ENCODE data around the gene RPL36. TPM values are rescaled to one million over a fixed set of nuclear protein-coding genes. Genes with fewer than 3 reads are reported as not detected.

Gene RPL36
- total RNA-seq, 1 experiment from 2014 or later = 1,504 TPM

DNA sequence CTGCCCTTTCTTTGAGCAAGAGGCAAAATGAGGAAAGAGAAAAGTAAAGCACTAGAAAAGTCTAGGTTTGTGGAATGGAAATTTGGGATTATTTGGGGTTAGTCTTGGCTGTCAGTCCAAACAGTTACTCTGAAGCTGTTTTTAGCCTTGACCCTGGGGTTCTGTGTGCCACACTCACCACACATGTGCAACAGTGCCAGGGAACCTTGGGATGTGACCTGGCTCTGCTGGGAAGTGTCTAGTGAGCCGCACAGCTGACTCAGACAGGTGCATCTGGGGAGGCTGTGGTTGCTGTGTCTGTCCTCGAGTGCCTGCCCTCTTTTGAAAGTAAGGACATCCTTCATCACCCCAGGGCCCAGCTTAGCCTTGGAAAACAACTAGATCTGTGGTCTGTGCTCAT, 25.6 kb upstream of the RPL36 start:
- H3K4me1 ChIP-seq (ENCODE audit: control insufficient read depth in 1 of 2, insufficient read depth in 2 of 2, low read length in 2 of 2) = no peaks in the 10 kb centered on the region; a peak in 2 of 4 replicates
- no peak overlapping the region for H2AFZ ChIP-seq (ENCODE audit: low read depth, low read length, poor library complexity, severe bottlenecking)
- TF ChIP-seq, protein P1, sequence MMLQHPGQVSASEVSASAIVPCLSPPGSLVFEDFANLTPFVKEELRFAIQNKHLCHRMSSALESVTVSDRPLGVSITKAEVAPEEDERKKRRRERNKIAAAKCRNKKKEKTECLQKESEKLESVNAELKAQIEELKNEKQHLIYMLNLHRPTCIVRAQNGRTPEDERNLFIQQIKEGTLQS (IDR thresholded peaks at IDR 0.05) = no peak
- TF ChIP-seq ZFX (IDR thresholded peaks at IDR 0.05) = no peak
- no peak for TF ChIP-seq FOSL1 (IDR thresholded peaks at IDR 0.05; ENCODE audit: low read depth)
- no peak for TF ChIP-seq SIN3A (IDR thresholded peaks at IDR 0.05; ENCODE audit: low read depth)
- TF ChIP-seq POLR2AphosphoS5 (IDR thresholded peaks at IDR 0.05; ENCODE audit: low read depth, low read length) = no peak
- no peaks in the 10 kb centered on the region for H3K27me3 ChIP-seq (ENCODE audit: insufficient read depth, low read length)
- no peaks in the 10 kb centered on the region for H3K9me3 ChIP-seq (ENCODE audit: control insufficient read depth in 1 of 2, insufficient read depth in 1 of 2, low read depth in 1 of 2, low read length in 2 of 2)
- ChIA-PET CTCF (interaction anchor here (0.8 kb wide), 1 partner anchor 22 kb away, joined by 3 read pairs; no protein-coding TSS in a partner anchor), POLR2A (no interaction called here), RAD21 (ENCODE audit: low non-redundant PET in 1 of 2, low total read pairs in 2 of 2, uncharacterized antibody in 2 of 2, unreplicated experiment in 2 of 2) (no interaction called here)
- H3K27ac ChIP-seq (ENCODE audit: low read depth, low read length) = no peak overlapping the region
- H3K9me2 ChIP-seq (ENCODE audit: insufficient read depth) = no peaks in the 10 kb centered on the region
- ATAC-seq (no peak), DNase-seq (ENCODE audit: low read depth, low spot score) (no peak)
- intact Hi-C loops (cut with micrococcal nuclease) = no loop called here
- H3K4me3 ChIP-seq (replicated peaks in 1 of 2; ENCODE audit: low read depth in 1 of 2, low read length in 2 of 2) = no peak overlapping the region
- H3K4me2 ChIP-seq (ENCODE audit: low read length) = no peak overlapping the region
- H4K20me1 ChIP-seq (ENCODE audit: insufficient read depth) = no peaks in the 10 kb centered on the region
- H3K79me2 ChIP-seq (ENCODE audit: insufficient read depth, low read length) = peaks cover 22% of the 10 kb centered on the region
- H3K36me3 ChIP-seq (ENCODE audit: control insufficient read depth in 1 of 2, insufficient read depth in 2 of 2, low read length in 2 of 2) = peaks cover 57 to 76% of the 10 kb centered on the region in 2 experiments; a peak in 3 of 4 replicates
- no peak overlapping the region for H3K9ac ChIP-seq (ENCODE audit: low read length)
- BruUV-seq (replicated peaks) = no TSS peak

DNA sequence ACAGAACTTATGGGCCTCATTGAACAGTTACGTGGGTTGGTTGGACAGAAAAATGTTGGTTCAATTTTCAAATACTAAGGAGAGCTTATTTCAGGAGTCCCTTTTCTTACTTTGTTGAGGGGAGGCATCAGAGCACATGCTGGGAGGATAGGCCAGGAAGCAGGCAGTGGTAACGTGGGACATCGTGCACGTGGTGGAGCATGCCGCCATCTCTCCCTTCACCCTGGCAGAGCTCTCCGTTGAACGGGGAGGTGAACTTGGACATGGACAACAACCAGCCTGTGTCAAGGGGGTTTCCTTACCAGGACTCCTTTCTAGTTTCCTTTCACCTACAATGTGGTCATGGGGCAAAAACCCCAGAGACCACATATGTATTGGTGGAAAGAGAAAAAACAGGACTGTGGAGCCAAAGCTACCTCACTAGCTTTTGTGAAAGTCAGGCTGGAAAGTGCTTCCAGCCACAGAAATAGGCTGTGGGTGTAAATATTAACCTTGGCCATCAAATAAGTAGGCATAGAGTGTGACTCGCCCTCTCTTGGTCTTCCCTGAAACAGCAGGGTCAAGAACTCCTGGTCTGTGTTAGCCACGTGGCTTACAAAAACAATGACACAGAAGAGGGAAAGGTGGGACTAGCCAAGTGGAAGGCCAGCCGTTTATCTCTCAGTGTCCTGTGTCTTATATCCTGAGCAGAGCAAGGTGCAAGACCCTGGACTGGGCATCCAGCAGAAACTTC, 24.1 kb upstream of the RPL36 start:
- Histone ChIP-seq H3K79me2 (ENCODE audit: insufficient read depth, low read length) (peaks cover 10% of the 10 kb centered on the region; the same call in 1 of the 2 replicates), H3K4me2 (ENCODE audit: low read length) (no peak overlapping the region), H3K9ac (ENCODE audit: low read length) (no peak overlapping the region), H3K4me3 (replicated peaks in 1 of 2; ENCODE audit: low read depth in 1 of 2, low read length in 2 of 2) (no peak overlapping the region), H3K9me3 (ENCODE audit: control insufficient read depth in 1 of 2, insufficient read depth in 1 of 2, low read depth in 1 of 2, low read length in 2 of 2) (no peaks in the 10 kb centered on the region), H3K27me3 (ENCODE audit: insufficient read depth, low read length) (no peaks in the 10 kb centered on the region), H3K9me2 (ENCODE audit: insufficient read depth) (no peaks in the 10 kb centered on the region), H3K36me3 (ENCODE audit: control insufficient read depth in 1 of 2, insufficient read depth in 2 of 2, low read length in 2 of 2) (peaks cover 44 to 66% of the 10 kb centered on the region in 2 experiments; a peak in 3 of 4 replicates), H3K4me1 (ENCODE audit: control insufficient read depth in 1 of 2, insufficient read depth in 2 of 2, low read length in 2 of 2) (no peaks in the 10 kb centered on the region; a peak in 2 of 4 replicates), H2AFZ (ENCODE audit: low read depth, low read length, poor library complexity, severe bottlenecking) (no peak overlapping the region), H4K20me1 (ENCODE audit: insufficient read depth) (no peaks in the 10 kb centered on the region), H3K27ac (ENCODE audit: low read depth, low read length) (no peak overlapping the region)
- ATAC-seq (peak; percentile 80), DNase-seq (ENCODE audit: low read depth, low spot score) (no peak)
- BruUV-seq (replicated peaks) = no TSS peak
- ChIA-PET RAD21 (ENCODE audit: low non-redundant PET in 1 of 2, low total read pairs in 2 of 2, uncharacterized antibody in 2 of 2, unreplicated experiment in 2 of 2) (no interaction called here), POLR2A (no interaction called here), CTCF (no interaction called here)
- 0 out of 2 replicates have a peak, but pooled peaks have one; percentile 3 for TF ChIP-seq RAD21 (IDR thresholded peaks at IDR 0.05; ENCODE audit: low read depth)
- TF ChIP-seq, protein P2, sequence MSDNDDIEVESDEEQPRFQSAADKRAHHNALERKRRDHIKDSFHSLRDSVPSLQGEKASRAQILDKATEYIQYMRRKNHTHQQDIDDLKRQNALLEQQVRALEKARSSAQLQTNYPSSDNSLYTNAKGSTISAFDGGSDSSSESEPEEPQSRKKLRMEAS (IDR thresholded peaks at IDR 0.05) = peak; percentile 53
- TF ChIP-seq, protein P3, sequence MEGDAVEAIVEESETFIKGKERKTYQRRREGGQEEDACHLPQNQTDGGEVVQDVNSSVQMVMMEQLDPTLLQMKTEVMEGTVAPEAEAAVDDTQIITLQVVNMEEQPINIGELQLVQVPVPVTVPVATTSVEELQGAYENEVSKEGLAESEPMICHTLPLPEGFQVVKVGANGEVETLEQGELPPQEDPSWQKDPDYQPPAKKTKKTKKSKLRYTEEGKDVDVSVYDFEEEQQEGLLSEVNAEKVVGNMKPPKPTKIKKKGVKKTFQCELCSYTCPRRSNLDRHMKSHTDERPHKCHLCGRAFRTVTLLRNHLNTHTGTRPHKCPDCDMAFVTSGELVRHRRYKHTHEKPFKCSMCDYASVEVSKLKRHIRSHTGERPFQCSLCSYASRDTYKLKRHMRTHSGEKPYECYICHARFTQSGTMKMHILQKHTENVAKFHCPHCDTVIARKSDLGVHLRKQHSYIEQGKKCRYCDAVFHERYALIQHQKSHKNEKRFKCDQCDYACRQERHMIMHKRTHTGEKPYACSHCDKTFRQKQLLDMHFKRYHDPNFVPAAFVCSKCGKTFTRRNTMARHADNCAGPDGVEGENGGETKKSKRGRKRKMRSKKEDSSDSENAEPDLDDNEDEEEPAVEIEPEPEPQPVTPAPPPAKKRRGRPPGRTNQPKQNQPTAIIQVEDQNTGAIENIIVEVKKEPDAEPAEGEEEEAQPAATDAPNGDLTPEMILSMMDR (IDR thresholded peaks at IDR 0.05 in 2 of 3, conservative IDR thresholded peaks at IDR 0.05 in 1 of 3; ENCODE audit: borderline replicate concordance in 1 of 3, insufficient read depth in 1 of 3, low read depth in 2 of 3, low read length in 2 of 3) = peak in 2 of 3 experiments; percentile 9 to 17; a peak in 1 of 6 replicates
- TF ChIP-seq CBX3 (IDR thresholded peaks at IDR 0.05; ENCODE audit: low read depth) = no peak
- intact Hi-C loops (cut with micrococcal nuclease) = no loop called here

Data from HCT116 (cell line).